ENCODE measurements around the gene STPG4.

DNA sequence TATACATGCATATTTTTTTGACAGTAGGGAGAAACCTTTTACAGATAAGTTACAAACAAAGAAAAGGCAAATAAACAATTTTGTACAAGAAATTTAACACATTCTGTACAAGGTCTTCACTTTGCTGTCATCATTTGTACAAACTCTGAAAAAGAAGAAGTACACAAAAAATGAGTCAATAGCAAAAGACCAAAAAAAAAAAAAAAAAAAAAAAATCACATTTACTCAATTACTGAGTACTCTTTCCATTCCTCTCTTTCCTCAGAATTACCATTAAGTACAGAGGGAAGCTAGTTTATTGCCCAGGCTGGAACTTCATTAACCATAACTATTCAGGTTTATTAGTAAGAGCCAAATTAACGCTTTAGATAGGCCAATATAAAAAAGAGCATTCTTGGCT lies 5.6 kb upstream of the STPG4 start:
- TF ChIP-seq, protein P1, sequence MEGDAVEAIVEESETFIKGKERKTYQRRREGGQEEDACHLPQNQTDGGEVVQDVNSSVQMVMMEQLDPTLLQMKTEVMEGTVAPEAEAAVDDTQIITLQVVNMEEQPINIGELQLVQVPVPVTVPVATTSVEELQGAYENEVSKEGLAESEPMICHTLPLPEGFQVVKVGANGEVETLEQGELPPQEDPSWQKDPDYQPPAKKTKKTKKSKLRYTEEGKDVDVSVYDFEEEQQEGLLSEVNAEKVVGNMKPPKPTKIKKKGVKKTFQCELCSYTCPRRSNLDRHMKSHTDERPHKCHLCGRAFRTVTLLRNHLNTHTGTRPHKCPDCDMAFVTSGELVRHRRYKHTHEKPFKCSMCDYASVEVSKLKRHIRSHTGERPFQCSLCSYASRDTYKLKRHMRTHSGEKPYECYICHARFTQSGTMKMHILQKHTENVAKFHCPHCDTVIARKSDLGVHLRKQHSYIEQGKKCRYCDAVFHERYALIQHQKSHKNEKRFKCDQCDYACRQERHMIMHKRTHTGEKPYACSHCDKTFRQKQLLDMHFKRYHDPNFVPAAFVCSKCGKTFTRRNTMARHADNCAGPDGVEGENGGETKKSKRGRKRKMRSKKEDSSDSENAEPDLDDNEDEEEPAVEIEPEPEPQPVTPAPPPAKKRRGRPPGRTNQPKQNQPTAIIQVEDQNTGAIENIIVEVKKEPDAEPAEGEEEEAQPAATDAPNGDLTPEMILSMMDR (IDR thresholded peaks at IDR 0.05): no peak
- TF ChIP-seq POLR2A (IDR thresholded peaks at IDR 0.05): no peak
